HUDEP-2 (cell line): Measurements from ENCODE around the gene PSMC1.

Source experiments
- DNase-seq, 76 experiments: peaks; one replicate each; lab custom pipeline; 2025; ENCODE audit not compliant: unreplicated experiment in 76 of 76; lab: John Stamatoyannopoulos, UW

Gene PSMC1

DNA sequence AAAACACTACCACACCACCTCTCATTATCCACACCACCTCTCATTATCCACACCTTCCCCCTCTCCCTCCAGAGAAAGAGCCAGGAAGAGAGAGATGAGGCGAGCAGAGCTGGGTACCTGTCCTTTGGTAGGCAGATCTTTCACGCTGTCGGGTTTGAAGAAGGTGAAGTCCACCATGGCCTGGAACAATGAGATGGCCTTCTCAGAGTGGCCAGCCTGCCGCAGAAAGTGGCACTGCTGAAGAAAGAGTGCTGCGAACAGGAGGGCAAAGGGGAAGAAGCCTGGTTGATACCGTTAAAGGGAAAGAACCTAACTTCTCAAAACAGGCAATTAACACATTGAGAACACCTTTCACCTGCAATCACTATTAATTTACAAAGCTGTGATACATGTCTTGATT is 44.8 kb downstream of the PSMC1 start:
- no peak for DNase-seq

DNA sequence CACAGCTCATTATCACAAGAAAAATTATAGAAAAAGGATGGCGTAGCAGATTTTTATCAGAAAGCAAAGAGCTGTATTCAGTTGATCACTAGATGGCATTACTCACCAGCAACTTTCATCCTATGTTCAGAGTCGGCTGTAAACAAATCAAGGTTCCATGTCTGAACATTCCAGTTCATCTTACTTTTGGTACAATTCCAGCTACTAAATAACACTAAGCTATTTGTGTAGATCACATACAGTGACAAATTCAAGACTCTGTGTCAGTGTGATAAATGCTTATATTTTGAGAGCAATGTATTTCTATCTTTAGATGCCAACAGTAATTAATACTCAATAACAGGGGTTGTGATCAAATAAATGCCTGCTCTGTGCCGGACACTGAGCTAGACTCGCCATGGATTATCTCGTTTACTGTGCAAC is 45.3 kb downstream of the PSMC1 start:
- peak in 21 of 76 experiments; percentile 4 to 52 (median 26) for DNase-seq

DNA sequence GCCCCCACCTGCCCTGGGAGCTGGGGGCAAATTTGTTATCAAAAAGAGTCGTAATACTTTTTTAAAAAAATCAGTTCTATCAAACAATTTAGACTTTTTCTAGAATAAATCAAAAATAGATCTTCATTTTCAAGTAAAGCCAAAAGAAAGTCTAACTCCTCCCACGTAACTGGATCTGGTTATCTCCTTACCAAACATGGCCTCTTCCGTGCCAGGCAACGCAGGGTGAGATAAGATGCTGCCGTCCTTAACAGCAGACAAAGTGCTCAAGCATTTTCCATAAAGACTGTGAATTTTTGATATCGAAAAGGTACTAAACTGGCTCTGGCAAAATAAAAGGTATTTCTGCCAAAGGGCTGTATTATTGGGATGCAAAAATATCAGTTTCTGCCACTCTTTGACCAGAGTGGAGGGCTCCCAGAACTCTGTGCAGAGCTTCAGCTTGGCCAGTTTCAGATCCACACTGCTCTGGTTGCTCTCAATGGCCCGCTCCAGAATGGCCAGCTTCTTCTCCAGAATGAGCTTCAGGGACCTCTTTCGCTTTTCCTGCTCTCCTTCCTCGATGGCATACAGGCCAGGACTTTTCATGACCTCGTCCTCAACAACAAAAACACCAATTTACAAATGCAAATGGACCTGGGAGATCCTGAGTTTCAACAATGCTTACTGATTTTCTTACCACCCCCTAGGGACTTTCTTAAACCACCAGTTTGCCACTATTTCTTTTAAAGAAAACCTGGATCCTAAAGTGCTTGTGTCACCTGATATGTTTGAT is 46.4 kb downstream of the PSMC1 start:
- peak in 67 of 76 experiments; percentile 7 to 81 (median 43) for DNase-seq

DNA sequence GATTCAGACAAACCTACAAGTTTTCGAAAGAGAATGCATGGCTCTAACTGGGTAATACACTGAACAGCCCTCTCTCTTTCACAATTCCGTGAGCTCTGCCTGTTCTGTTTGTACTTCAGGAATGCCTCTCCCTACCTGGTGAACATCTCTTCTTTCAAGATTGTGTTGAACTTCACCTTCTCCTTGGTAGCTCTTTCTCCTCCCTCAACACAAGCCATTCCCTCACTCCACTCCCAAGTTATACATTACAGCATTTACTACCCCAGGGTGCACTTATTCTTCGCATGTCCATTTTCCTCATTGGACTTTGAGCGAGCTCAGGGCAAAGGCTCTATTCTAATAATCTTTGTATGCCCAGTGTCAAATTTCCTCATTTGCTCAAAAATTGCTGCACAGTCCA is 47.1 kb downstream of the PSMC1 start:
- DNase-seq, result no peak

DNA sequence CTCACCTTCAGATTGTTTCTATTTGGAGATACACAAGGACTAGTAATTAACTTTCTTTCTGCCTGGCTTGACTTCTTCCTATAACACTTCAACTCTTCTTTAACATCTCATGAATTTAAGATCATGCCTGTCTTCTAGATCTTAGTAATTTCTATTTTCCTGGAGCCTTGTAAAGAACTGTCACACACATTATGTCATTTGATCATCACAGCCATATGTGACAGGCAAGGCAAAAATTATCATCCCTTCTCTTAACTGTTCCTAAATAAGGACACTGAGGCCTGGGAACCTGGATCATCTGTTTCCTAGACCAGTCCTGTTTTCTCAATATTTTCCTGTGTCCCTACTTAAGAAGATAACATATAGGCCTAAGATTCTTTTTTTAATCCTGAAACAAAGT is 48.1 kb downstream of the PSMC1 start:
- no peak for DNase-seq

DNA sequence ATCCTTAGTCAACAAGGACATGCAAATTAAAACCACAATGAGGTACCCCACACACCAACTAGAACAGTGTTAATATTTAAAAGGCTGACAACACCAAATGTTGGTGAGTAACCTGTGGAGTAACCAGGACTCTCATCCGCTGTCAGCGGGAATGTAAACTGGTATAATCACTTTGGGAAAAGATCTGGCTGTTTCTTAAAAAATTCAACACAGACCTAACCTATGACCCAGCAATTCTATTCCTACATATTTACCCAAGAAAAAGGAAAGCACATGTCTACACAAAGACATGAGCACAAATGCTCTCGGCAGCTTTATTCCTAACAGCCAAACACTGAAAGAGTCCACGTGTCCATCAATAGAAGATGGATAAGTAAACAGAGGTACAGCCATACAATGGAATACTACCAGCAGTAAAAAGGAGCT is 48.8 kb downstream of the PSMC1 start:
- DNase-seq, result no peak

DNA sequence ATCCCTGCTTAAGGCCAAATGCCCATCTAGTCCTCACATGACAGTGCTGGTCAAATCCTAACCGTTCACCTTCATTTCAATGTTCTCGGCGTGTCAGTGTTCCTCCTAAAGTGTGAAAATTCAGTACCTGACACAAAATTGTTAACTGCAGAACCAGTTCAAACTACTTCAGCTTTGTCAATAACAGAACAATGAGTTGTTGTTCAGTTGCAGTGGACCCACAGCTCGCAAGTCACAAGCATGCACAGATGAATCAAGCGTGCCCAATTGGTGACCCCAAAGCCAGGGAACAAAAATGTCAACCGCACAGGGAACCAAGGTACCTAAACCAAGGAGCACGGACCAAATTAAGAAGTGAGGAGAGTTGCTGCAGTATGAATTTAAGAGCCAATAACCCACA is 52.2 kb downstream of the PSMC1 start:
- DNase-seq, result no peak

DNA sequence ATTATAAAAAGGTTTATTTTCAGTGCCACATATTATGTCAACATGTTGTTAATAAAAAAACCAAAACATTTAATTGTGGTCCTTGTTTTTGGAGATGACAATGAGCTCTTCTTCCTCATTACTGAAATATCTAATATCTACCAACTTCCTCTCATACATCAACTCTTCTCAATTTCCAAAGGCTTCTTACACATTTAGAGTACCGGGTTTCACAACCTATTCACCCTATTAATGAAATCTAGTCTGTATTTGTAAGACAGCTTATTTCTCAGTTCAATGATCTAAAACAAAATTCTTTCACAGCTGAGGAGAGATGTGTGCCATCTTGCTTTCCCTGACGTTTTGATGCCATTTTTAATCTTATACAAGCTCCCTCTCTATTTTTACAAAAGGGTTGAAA is 60.9 kb downstream of the PSMC1 start:
- no peak for DNase-seq

DNA sequence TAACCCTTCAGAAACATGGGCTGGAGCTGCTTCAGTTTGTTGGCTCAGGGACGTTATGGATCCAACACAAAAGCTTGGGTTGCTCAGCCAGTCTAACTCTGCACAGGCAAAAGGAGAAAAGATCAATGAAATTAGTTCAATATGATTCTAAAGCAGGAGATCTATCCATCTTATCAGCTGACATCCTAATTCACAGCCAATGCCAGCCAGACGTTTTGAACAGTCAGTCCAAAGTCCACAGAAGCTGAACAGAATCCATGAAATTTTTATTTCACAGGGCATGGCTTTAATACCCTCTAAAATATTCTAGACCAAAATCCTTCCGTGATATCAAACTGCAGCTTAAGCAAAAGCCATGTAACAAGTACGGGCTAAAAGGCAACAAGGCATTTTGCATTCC is 61.7 kb downstream of the PSMC1 start:
- no peak for DNase-seq

DNA sequence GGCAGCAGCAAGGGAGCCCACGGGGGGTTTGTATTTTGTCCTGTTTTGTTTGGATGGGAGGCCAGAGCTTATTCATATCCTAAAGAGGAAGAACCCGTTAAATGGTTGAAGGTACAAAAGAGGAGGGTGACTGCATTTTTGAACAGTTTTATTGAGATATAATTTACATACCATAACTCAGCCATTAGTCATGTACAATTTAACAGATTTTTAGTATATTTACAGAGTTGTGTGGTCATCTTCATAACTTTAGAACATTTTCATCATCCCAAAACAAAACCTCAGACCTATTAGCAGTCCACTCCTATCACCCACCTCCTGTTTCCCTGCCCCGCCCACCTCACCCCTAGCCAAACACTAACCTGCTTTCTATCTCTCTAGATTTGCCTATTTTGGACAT is 62.8 kb downstream of the PSMC1 start:
- DNase-seq, result no peak

DNA sequence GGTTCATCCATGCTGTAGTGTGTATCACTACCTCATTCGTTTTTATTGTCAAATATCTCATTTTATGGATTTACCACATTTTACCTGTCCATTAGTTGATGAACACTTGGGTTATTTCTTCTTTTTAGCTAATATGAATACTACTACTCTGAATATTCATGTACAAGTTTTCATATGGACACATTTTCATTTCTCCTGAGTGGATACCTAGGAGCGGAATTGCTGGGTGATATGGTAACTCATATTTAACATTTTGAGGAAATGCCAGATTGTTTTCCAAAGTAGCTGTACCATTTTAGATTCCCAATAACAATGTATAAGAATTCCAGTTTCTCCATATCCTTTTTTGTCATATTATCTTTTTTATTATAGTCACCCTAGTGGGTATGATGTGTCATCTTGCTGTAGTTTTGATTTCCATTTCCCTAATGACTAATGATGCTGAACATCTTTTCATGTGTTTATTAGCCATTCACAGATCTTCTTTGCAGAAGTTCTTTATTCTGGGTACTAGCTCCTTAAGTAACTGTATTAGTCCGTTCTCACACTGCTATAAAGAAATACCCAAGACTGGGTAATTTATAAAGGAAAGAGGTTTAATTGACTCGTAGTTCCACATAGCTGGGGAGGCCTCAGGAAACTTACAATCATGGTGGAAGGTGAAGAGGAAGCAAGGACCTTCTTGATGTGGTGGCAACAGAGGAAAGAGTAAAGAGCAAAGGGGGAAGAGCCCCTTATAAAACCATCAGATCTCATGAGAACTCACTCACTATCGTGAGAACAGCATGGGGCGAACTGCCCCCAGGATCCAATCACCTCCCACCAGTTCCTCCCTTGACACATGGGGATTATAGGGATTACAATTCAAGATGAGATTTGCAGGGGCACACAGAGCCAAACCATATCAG is 63.5 kb downstream of the PSMC1 start:
- no peak for DNase-seq

DNA sequence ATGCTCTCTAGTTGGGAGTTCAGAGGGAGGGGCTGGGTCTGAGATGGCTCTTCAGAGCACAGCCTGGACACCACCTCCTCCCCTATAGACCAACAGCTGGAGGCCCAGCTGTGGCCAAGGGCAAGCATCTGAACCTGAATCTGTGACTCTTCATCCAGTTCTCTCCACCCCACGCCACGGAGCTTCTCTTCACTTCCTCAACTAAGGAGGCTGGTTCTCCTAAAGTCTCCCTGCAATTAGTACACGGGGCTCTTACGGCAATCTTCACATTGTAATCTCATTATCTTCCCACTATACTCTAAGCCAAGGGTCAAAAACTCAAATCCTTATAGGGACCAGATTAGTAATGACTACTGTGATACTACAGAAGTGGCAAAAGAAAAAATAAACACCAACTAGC is 65.5 kb downstream of the PSMC1 start:
- DNase-seq, result no peak
